ENCODE results near the gene KLK10.

DNA sequence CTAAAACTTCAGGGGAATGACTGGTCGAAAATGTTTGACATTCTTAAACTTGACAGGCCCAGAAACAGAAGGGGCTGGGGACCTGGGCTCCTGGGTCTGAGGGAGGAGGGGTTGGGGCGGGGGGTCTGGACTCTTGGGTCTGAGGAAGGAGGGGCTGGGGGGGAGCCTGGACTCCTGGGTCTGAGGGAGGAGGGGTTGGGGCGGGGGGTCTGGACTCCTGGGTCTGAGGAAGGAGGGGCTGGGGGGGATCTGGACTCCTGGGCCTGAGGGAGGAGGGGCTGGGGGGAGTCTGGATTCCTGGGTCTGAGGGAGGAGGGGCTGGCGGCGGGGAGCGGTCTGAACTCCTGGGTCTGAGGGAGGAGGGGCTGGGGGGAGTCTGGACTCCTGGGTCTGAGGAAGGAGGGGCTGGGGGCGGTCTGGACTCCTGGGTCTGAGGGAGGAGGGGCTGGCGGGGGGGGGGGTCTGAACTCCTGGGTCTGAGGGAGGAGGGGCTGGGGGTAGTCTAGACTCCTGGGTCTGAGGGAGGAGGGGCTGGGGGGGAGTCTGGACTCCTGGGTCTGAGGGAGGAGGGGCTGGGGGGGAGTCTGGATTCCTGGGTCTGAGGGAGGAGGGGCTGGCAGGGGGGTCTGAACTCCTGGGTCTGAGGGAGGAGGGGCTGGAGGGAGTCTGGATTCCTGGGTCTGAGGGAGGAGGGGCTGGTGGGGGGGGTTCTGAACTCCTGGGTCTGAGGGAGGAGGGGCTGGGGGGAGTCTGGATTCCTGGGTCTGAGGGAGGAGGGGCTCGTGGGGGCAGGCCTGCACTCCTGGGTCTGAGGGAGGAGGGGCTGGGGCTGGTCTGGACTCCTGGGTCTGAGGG lies 44.6 kb downstream of the KLK10 start:
- TF ChIP-seq, protein P1, sequence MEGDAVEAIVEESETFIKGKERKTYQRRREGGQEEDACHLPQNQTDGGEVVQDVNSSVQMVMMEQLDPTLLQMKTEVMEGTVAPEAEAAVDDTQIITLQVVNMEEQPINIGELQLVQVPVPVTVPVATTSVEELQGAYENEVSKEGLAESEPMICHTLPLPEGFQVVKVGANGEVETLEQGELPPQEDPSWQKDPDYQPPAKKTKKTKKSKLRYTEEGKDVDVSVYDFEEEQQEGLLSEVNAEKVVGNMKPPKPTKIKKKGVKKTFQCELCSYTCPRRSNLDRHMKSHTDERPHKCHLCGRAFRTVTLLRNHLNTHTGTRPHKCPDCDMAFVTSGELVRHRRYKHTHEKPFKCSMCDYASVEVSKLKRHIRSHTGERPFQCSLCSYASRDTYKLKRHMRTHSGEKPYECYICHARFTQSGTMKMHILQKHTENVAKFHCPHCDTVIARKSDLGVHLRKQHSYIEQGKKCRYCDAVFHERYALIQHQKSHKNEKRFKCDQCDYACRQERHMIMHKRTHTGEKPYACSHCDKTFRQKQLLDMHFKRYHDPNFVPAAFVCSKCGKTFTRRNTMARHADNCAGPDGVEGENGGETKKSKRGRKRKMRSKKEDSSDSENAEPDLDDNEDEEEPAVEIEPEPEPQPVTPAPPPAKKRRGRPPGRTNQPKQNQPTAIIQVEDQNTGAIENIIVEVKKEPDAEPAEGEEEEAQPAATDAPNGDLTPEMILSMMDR (IDR thresholded peaks at IDR 0.05 in 2 of 3, conservative IDR thresholded peaks at IDR 0.05 in 1 of 3; ENCODE audit: borderline replicate concordance in 1 of 3, insufficient read depth in 1 of 3, low read depth in 2 of 3, low read length in 2 of 3): no peak
- TF ChIP-seq TCF7L2 (IDR thresholded peaks at IDR 0.05; ENCODE audit: borderline replicate concordance, extremely low read depth, insufficient read depth, insufficient read length): no peak
- no peak for TF ChIP-seq POLR2AphosphoS5 (IDR thresholded peaks at IDR 0.05; ENCODE audit: low read depth, low read length)
- TF ChIP-seq RAD21 (IDR thresholded peaks at IDR 0.05; ENCODE audit: low read depth): no peak
